Measurements from ENCODE around the gene RET. TPM values are rescaled to one million over a fixed set of nuclear protein-coding genes. Genes with fewer than 3 reads are reported as not detected.

The RET gene
- total RNA-seq, 3 donors from 2014 or later, result 0.66 to 1.8 (median 0.96) TPM

GRCh38 chr10:43055991-43056567, 20.8 kb upstream of the RET start:
- H3K27me3 ChIP-seq, result peaks cover 0 to 9% of the 10 kb centered on the region in 2 donors
- peak in 1 of 2 donors; percentile 43 for DNase-seq (ENCODE audit: low spot score in 2 of 2)
- H3K9me3 ChIP-seq, result no peaks in the 10 kb centered on the region
- intact Hi-C loops (cut with DNase I; ENCODE audit: low total_unique reads), result no loop called here
- no peaks in the 10 kb centered on the region for H3K4me1 ChIP-seq
- H3K4me3 ChIP-seq, result no peak overlapping the region
- no peaks in the 10 kb centered on the region for H3K36me3 ChIP-seq
- TF ChIP-seq POLR2A (IDR thresholded peaks at IDR 0.05), result no peak
- TF ChIP-seq POLR2AphosphoS5 (IDR thresholded peaks at IDR 0.05), result no peak
- TF ChIP-seq CTCF (IDR thresholded peaks at IDR 0.05), result no peak
- no peak overlapping the region for H3K27ac ChIP-seq

GRCh38 chr10:43056568-43057011, 20.3 kb upstream of the RET start:
- TF ChIP-seq CTCF (IDR thresholded peaks at IDR 0.05), result no peak
- no peak for TF ChIP-seq POLR2A (IDR thresholded peaks at IDR 0.05)
- no peak for TF ChIP-seq POLR2AphosphoS5 (IDR thresholded peaks at IDR 0.05)
- H3K27me3 ChIP-seq, result peaks cover 0 to 9% of the 10 kb centered on the region in 2 donors
- peak in 1 of 2 donors; percentile 42 for DNase-seq (ENCODE audit: low spot score in 2 of 2)
- H3K27ac ChIP-seq, result no peak overlapping the region
- intact Hi-C loops (cut with DNase I; ENCODE audit: low total_unique reads), result no loop called here
- H3K36me3 ChIP-seq, result no peaks in the 10 kb centered on the region
- H3K4me1 ChIP-seq, result no peaks in the 10 kb centered on the region
- no peak overlapping the region for H3K4me3 ChIP-seq
- H3K9me3 ChIP-seq, result no peaks in the 10 kb centered on the region

- Histone ChIP-seq H3K27me3 (peaks cover 0 to 9% of the 10 kb centered on the region in 2 donors), H3K4me1 (no peaks in the 10 kb centered on the region), H3K9me3 (no peaks in the 10 kb centered on the region), H3K4me3 (no peak overlapping the region), H3K27ac (no peak overlapping the region), H3K36me3 (no peaks in the 10 kb centered on the region)
- intact Hi-C loops (cut with DNase I; ENCODE audit: low total_unique reads), result no loop called here
- peak in 1 of 2 donors; percentile 10 for DNase-seq (ENCODE audit: low spot score in 2 of 2)
- TF ChIP-seq POLR2AphosphoS5 (IDR thresholded peaks at IDR 0.05) (no peak), POLR2A (IDR thresholded peaks at IDR 0.05) (no peak), CTCF (IDR thresholded peaks at IDR 0.05) (no peak)
These were observed 19.6 kb upstream of the RET start for GRCh38 chr10:43057231-43057711.

GRCh38 chr10:43057831-43058340, 19.0 kb upstream of the RET start:
- Histone ChIP-seq H3K36me3 (no peaks in the 10 kb centered on the region), H3K27me3 (peaks cover 0 to 9% of the 10 kb centered on the region in 2 donors), H3K4me1 (no peaks in the 10 kb centered on the region), H3K9me3 (no peaks in the 10 kb centered on the region), H3K4me3 (no peak overlapping the region), H3K27ac (no peak overlapping the region)
- DNase-seq (ENCODE audit: low spot score in 2 of 2), result peak in 1 of 2 donors; percentile 19
- TF ChIP-seq POLR2AphosphoS5 (IDR thresholded peaks at IDR 0.05), result no peak
- TF ChIP-seq CTCF (IDR thresholded peaks at IDR 0.05), result no peak
- TF ChIP-seq POLR2A (IDR thresholded peaks at IDR 0.05), result no peak
- intact Hi-C loops (cut with DNase I; ENCODE audit: low total_unique reads), result no loop called here

GRCh38 chr10:43058716-43059335, 18.0 kb upstream of the RET start:
- no peak for DNase-seq (ENCODE audit: low spot score in 2 of 2)
- TF ChIP-seq POLR2AphosphoS5 (IDR thresholded peaks at IDR 0.05) (no peak), POLR2A (IDR thresholded peaks at IDR 0.05) (no peak)

More at GRCh38 chr10:43058716-43059335, 18.0 kb upstream of the RET start:
- Histone ChIP-seq H3K9me3 (no peaks in the 10 kb centered on the region), H3K36me3 (no peaks in the 10 kb centered on the region), H3K4me1 (no peaks in the 10 kb centered on the region), H3K4me3 (no peak overlapping the region), H3K27ac (no peak overlapping the region), H3K27me3 (peaks cover 0 to 9% of the 10 kb centered on the region in 2 donors)
- intact Hi-C loops (cut with DNase I; ENCODE audit: low total_unique reads), result no loop called here
